Measurements from ENCODE around the gene RAI1. TPM values are rescaled to one million over a fixed set of nuclear protein-coding genes. Genes with fewer than 3 reads are reported as not detected.

Gene RAI1
- total RNA-seq, 2 donors from 2014 or later, result 35.9 to 42.9 TPM

- peak; percentile 49 for TF ChIP-seq CTCF (conservative IDR thresholded peaks at IDR 0.05)
- H3K27ac Mint-ChIP-seq, result no peak overlapping the region
- peaks cover 47% of the 10 kb centered on the region for H3K36me3 Mint-ChIP-seq (ENCODE audit: low read depth)
- peaks cover 2% of the 10 kb centered on the region for H3K4me1 ChIP-seq (ENCODE audit: control insufficient read depth, insufficient read depth, low read length)
- H3K4me3 Mint-ChIP-seq, result no peak overlapping the region
- no peaks in the 10 kb centered on the region for H3K9me3 ChIP-seq (ENCODE audit: control insufficient read depth, low read length)
- peaks cover 2% of the 10 kb centered on the region for H3K4me1 Mint-ChIP-seq
- no peak overlapping the region for H3K4me3 ChIP-seq (ENCODE audit: low read length)
- no peaks in the 10 kb centered on the region for H3K9me3 Mint-ChIP-seq
- H3K27ac ChIP-seq (ENCODE audit: low read depth, low read length), result peak overlapping the region; percentile 16
- no peaks in the 10 kb centered on the region for H3K27me3 Mint-ChIP-seq (ENCODE audit: insufficient read depth)
- H3K36me3 ChIP-seq (ENCODE audit: control insufficient read depth, insufficient read depth, low read length), result peaks cover 40% of the 10 kb centered on the region
- DNase-seq, result no peak
- WGBS, 2 experiments (ENCODE audit: insufficient coverage in 1 of 2, insufficient read length in 1 of 2), result 92 to 94% methylated on average over 12 to 24 of the region's 24 CpGs
- H3K9ac ChIP-seq (ENCODE audit: extremely low read depth, low read length, poor library complexity, severe bottlenecking), result no peak overlapping the region
- no peaks in the 10 kb centered on the region for H3K27me3 ChIP-seq (ENCODE audit: control insufficient read depth, insufficient read depth, low read length, poor library complexity, severe bottlenecking)
These were observed 135.7 kb downstream of the RAI1 start for GRCh38 chr17:17816831-17817551.

- Histone ChIP-seq H3K27me3 (ENCODE audit: control insufficient read depth, insufficient read depth, low read length, poor library complexity, severe bottlenecking) (no peaks in the 10 kb centered on the region), H3K4me1 (ENCODE audit: control insufficient read depth, insufficient read depth, low read length) (no peaks in the 10 kb centered on the region), H3K4me3 (ENCODE audit: low read length) (no peak overlapping the region), H3K27ac (ENCODE audit: low read depth, low read length) (no peak overlapping the region), H3K36me3 (ENCODE audit: control insufficient read depth, insufficient read depth, low read length) (peaks cover 40% of the 10 kb centered on the region), H3K9me3 (ENCODE audit: control insufficient read depth, low read length) (no peaks in the 10 kb centered on the region), H3K9ac (ENCODE audit: extremely low read depth, low read length, poor library complexity, severe bottlenecking) (no peak overlapping the region)
- no peaks in the 10 kb centered on the region for H3K9me3 Mint-ChIP-seq
- WGBS, 2 experiments (ENCODE audit: insufficient coverage in 1 of 2, insufficient read length in 1 of 2), result 90 to 98% methylated on average over 7 to 10 of the region's 10 CpGs
- no peak for DNase-seq
- H3K4me1 Mint-ChIP-seq, result no peaks in the 10 kb centered on the region
- no peaks in the 10 kb centered on the region for H3K27me3 Mint-ChIP-seq (ENCODE audit: insufficient read depth)
- no peak overlapping the region for H3K4me3 Mint-ChIP-seq
- no peak for TF ChIP-seq CTCF (conservative IDR thresholded peaks at IDR 0.05)
- H3K36me3 Mint-ChIP-seq (ENCODE audit: low read depth), result peaks cover 47% of the 10 kb centered on the region
- no peak overlapping the region for H3K27ac Mint-ChIP-seq
These were observed 136.3 kb downstream of the RAI1 start for GRCh38 chr17:17817552-17817947.

GRCh38 chr17:17818088-17818526, 136.8 kb downstream of the RAI1 start:
- Histone ChIP-seq H3K4me3 (ENCODE audit: low read length) (no peak overlapping the region), H3K27me3 (ENCODE audit: control insufficient read depth, insufficient read depth, low read length, poor library complexity, severe bottlenecking) (no peaks in the 10 kb centered on the region), H3K36me3 (ENCODE audit: control insufficient read depth, insufficient read depth, low read length) (peaks cover 35% of the 10 kb centered on the region), H3K4me1 (ENCODE audit: control insufficient read depth, insufficient read depth, low read length) (peaks cover 5% of the 10 kb centered on the region), H3K27ac (ENCODE audit: low read depth, low read length) (no peak overlapping the region), H3K9me3 (ENCODE audit: control insufficient read depth, low read length) (no peaks in the 10 kb centered on the region), H3K9ac (ENCODE audit: extremely low read depth, low read length, poor library complexity, severe bottlenecking) (no peak overlapping the region)
- no peak for TF ChIP-seq CTCF (conservative IDR thresholded peaks at IDR 0.05)
- H3K4me1 Mint-ChIP-seq, result no peaks in the 10 kb centered on the region
- no peaks in the 10 kb centered on the region for H3K27me3 Mint-ChIP-seq (ENCODE audit: insufficient read depth)
- H3K36me3 Mint-ChIP-seq (ENCODE audit: low read depth), result peaks cover 43% of the 10 kb centered on the region
- H3K27ac Mint-ChIP-seq, result no peak overlapping the region
- no peaks in the 10 kb centered on the region for H3K9me3 Mint-ChIP-seq
- H3K4me3 Mint-ChIP-seq, result no peak overlapping the region
- peak; percentile 81 for DNase-seq
- WGBS, 2 experiments (ENCODE audit: insufficient coverage in 1 of 2, insufficient read length in 1 of 2), result 83 to 87% methylated on average over 7 to 10 of the region's 10 CpGs

Measured in endodermal cell (in vitro differentiated cells).